Upper lobe of right lung (tissue), 1 donor: ENCODE results near the gene MYO1G. TPM values are rescaled to one million over a fixed set of nuclear protein-coding genes. Genes with fewer than 3 reads are reported as not detected.
"Not testable (repeated sequence)": the region's sequence is repeated elsewhere in the genome, so short reads cannot be mapped to it uniquely, and the experiment has no call there.

Experiments used
- ATAC-seq: fragments of 200-7000 bp; cut with Tn5 transposase; one replicate; pipeline ENCODE4 v1.9.1; 2020; ENCODE audit warnings: mild to moderate bottlenecking, moderate library complexity
- DNase-seq: peaks from one replicate; pipeline ENCODE4 v3.0.0-alpha.2; 2020
- H3K27ac ChIP-seq: fragments of 200-600 bp; one replicate; pipeline ENCODE4 v1.8.0; 2022
- H3K27me3 ChIP-seq: fragments of 200-600 bp; one replicate; pipeline ENCODE4 v1.8.0; 2022; ENCODE audit warnings: mild to moderate bottlenecking
- H3K36me3 ChIP-seq: fragments of 200-600 bp; one replicate; pipeline ENCODE4 v1.8.0; 2022
- H3K4me1 ChIP-seq: fragments of 200-600 bp; one replicate; pipeline ENCODE4 v1.8.0; 2022
- H3K4me3 ChIP-seq: fragments of 200-600 bp; one replicate; pipeline ENCODE4 v1.8.0; 2022; ENCODE audit warnings: mild to moderate bottlenecking
- H3K9me3 ChIP-seq: fragments of 200-600 bp; one replicate; pipeline ENCODE4 v1.8.0; 2022
- intact Hi-C: fragments of 100-400 bp; cut with DNase I; formaldehyde crosslinking; loops from one replicate; pipeline ENCODE4 v1.11.0; 2022
- total RNA-seq: library from RNA; stranded (reverse); fragmentation: NEBNext Ultra II Directional; extraction: Animal tissue kit (Norgen Biotek cat#: 25700); gene quantifications from one replicate; pipeline ENCODE4 v1.2.1, GENCODE V29; 2021
- TF ChIP-seq, protein P1 (sequence below): fragments of 200-600 bp; IDR thresholded peaks from one replicate; pipeline ENCODE4 v1.8.0; 2022; ENCODE audit warnings: antibody characterized with exemption
- donor health status: DM: no; HTN: yes; CAD: no; lungs with severe emphysema.

Gene MYO1G
- total RNA-seq, 1 donor from 2014 or later, result 21.0 TPM

- H3K4me3 ChIP-seq, result no peak overlapping the region
- ATAC-seq (no peak), DNase-seq (no peak)
- H3K27me3 ChIP-seq, result no peaks in the 10 kb centered on the region
- no peaks in the 10 kb centered on the region for H3K36me3 ChIP-seq
- intact Hi-C loops, result no loop called here
- H3K27ac ChIP-seq, result no peak overlapping the region
- no peaks in the 10 kb centered on the region for H3K9me3 ChIP-seq
- TF ChIP-seq, protein P1, sequence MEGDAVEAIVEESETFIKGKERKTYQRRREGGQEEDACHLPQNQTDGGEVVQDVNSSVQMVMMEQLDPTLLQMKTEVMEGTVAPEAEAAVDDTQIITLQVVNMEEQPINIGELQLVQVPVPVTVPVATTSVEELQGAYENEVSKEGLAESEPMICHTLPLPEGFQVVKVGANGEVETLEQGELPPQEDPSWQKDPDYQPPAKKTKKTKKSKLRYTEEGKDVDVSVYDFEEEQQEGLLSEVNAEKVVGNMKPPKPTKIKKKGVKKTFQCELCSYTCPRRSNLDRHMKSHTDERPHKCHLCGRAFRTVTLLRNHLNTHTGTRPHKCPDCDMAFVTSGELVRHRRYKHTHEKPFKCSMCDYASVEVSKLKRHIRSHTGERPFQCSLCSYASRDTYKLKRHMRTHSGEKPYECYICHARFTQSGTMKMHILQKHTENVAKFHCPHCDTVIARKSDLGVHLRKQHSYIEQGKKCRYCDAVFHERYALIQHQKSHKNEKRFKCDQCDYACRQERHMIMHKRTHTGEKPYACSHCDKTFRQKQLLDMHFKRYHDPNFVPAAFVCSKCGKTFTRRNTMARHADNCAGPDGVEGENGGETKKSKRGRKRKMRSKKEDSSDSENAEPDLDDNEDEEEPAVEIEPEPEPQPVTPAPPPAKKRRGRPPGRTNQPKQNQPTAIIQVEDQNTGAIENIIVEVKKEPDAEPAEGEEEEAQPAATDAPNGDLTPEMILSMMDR, result no peak
- peaks cover 7% of the 10 kb centered on the region for H3K4me1 ChIP-seq
Observed at GRCh38 chr7:44995555-44996493, 17.0 kb upstream of the MYO1G start.

- Histone ChIP-seq H3K36me3 (no peaks in the 10 kb centered on the region), H3K4me1 (peaks cover 7% of the 10 kb centered on the region), H3K27ac (no peak overlapping the region), H3K27me3 (no peaks in the 10 kb centered on the region), H3K9me3 (no peaks in the 10 kb centered on the region), H3K4me3 (no peak overlapping the region)
- TF ChIP-seq, protein P1, result no peak
- DNase-seq (no peak), ATAC-seq (no peak)
- intact Hi-C loops, result no loop called here
Observed at GRCh38 chr7:44994877-44995554, 16.2 kb upstream of the MYO1G start.

DNA sequence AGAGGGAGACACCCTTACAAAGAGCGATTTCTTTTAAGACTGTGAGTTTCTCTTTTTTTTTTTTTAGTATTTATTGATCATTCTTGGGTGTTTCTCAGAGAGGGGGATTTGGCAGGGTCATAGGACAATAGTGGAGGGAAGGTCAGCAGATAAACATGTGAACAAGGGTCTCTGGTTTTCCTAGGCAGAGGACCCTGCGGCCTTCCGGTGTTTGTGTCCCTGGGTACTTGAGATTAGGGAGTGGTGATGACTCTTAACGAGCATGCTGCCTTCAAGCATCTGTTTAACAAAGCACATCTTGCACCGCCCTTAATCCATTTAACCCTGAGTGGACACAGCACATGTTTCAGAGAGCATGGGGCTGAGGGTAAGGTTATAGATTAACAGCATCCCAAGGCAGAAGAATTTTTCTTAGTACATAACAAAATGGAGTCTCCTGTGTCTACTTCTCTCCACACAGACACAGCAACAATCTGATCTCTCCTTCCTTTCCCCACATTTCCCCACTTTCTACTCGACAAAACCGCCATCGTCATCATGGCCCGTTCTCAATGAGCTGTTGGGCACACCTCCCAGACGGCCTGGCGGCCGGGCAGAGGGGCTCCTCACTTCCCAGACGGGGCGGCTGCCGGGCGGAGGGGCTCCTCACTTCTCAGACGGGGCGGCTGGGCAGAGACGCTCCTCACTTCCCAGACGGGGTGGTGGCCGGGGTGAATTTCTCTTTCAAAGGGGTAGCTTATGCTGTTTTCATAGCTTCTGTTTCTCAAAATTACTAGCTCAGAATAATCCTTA is 13.4 kb upstream of the MYO1G start:
- H3K27ac ChIP-seq, H3K4me3 ChIP-seq, ATAC-seq, H3K36me3 ChIP-seq, H3K9me3 ChIP-seq, H3K4me1 ChIP-seq, DNase-seq, H3K27me3 ChIP-seq, intact Hi-C loops: not testable (repeated sequence)

DNA sequence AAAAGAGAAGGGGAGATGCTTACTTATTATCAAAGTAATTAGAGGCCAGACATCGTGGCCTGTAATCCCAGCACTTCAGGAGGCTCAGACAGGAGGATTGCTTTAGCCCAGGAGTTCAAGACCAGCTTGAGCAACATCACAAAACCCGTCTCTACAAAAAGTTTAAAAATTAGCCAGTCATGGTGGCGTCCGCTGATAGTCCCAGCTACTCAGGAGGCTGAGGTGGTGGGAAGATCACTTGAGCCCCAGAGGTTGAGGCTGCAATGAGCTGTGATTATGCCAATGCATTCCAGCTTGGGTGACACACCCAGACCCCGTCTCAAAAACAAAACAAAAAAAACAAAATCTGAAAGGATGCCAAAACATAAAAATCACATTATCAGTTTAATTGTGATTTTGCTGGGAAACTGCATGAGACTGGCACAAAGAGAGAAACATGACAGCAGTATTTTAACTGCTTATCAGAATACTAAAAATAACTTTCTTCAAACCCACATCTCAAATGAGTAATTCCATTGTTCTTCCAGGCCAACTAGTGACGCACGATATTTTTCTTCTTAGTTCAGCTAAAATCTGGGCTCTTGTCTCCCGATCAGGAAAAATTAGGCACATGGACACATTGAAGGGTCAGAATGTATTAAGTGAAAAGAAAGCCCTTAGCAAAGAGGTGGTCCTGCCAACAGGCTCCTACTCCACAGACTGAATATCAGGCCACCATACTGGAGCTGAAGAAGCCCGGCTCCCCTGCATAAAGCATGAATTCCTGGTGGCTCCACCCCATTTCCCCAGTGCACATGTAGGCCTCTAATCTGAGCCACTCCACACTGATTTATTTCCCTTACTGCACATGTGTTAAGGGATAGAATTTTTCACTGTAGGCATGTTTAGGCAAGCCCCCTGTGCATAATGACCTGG is 11.6 kb upstream of the MYO1G start:
- peak overlapping the region; percentile 4 for H3K27ac ChIP-seq
- H3K4me3 ChIP-seq, result no peak overlapping the region
- intact Hi-C loops, result no loop called here
- no peaks in the 10 kb centered on the region for H3K27me3 ChIP-seq
- peaks cover 13% of the 10 kb centered on the region for H3K4me1 ChIP-seq
- ATAC-seq, result no peak
- no peak for DNase-seq
- no peaks in the 10 kb centered on the region for H3K9me3 ChIP-seq
- no peaks in the 10 kb centered on the region for H3K36me3 ChIP-seq
- TF ChIP-seq, protein P1, result no peak

- no peak for DNase-seq
- H3K4me3 ChIP-seq, result no peak overlapping the region
- no peaks in the 10 kb centered on the region for H3K9me3 ChIP-seq
- ATAC-seq, result no peak
- H3K36me3 ChIP-seq, result peaks cover 11% of the 10 kb centered on the region
- peaks cover 26% of the 10 kb centered on the region for H3K4me1 ChIP-seq
- no peak overlapping the region for H3K27ac ChIP-seq
- intact Hi-C loops, result no loop called here
- H3K27me3 ChIP-seq, result no peaks in the 10 kb centered on the region
- TF ChIP-seq, protein P1, result no peak
Observed at GRCh38 chr7:44989132-44989531, 10.3 kb upstream of the MYO1G start.
